Activated naive CD8-positive, alpha-beta T cell (primary cell): ENCODE measurements around the gene ZNF362.
"Not testable (repeated sequence)": the region's sequence is repeated elsewhere in the genome, so short reads cannot be mapped to it uniquely, and the experiment has no call there.

Experiments used
- H3K27ac Mint-ChIP-seq: one replicate; pipeline ENCODE4 v1.8.0; 2021; ENCODE audit warnings: mixed read lengths
- H3K27me3 Mint-ChIP-seq: one replicate; pipeline ENCODE4 v1.8.0; 2021; ENCODE audit warnings: mixed read lengths
- H3K36me3 Mint-ChIP-seq: one replicate; pipeline ENCODE4 v1.8.0; 2021; ENCODE audit warnings: mixed read lengths
- H3K4me1 Mint-ChIP-seq: one replicate; pipeline ENCODE4 v1.8.0; 2021; ENCODE audit warnings: low read depth, mixed read lengths
- H3K4me3 Mint-ChIP-seq: one replicate; pipeline ENCODE4 v1.8.0; 2021; ENCODE audit warnings: mild to moderate bottlenecking, mixed read lengths
- H3K9me3 Mint-ChIP-seq: one replicate; pipeline ENCODE4 v1.8.0; 2021; ENCODE audit warnings: low read depth, mixed read lengths

Gene ZNF362

GRCh38 chr1:33236498-33236897 lies 19.8 kb upstream of the ZNF362 start:
- Mint-ChIP-seq H3K27ac (no peak overlapping the region), H3K9me3 (no peaks in the 10 kb centered on the region), H3K4me1 (peaks cover 6% of the 10 kb centered on the region), H3K27me3 (peaks cover 1% of the 10 kb centered on the region), H3K36me3 (no peaks in the 10 kb centered on the region), H3K4me3 (no peak overlapping the region)

DNA sequence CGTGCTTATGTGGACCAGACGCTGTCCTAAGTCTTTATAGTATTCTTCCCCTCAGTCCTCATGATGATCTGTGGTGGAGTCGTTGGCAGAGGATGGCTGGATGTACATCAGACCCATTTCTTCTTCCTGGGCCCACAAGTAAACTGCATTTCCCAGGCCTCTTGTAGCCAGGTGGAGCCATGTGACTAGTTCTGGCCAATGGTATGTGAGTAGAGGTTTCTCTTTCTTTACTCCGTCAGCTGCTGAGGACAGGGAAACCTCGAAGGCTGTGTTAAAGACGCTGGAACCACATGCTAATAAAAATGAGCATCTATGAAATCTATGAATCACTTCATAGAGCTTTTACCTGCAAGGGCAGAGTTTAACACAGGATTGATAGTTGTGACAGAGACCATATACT lies 18.7 kb upstream of the ZNF362 start:
- Mint-ChIP-seq H3K9me3 (no peaks in the 10 kb centered on the region), H3K4me3 (no peak overlapping the region), H3K27ac (no peak overlapping the region), H3K36me3 (no peaks in the 10 kb centered on the region), H3K4me1 (peaks cover 6% of the 10 kb centered on the region), H3K27me3 (peaks cover 1% of the 10 kb centered on the region)

DNA sequence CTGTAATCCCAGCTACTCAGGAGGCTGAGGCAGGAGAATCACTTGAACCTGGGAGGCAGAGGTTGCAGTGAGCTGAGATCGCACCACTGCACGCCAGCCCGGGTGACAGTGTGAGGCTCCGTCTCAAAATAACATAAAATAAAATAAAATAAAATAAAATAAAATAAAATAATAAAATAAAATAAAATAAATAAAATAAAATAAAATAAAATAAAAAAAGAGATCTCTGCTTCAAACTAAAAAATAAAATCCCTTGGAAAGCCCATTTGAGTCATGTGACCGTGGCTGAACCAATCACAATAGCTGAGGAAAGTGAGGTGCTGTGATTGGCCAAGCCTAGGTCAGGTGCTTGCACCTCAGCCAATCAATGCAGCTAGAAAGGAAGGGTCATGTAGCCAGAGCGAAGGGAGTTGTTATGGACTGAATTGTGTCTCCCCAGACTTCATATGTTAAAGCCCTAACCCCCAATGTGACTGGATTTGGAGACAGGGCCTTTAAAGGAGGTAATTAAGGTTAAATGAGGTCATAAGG lies 18.0 kb upstream of the ZNF362 start:
- not testable (repeated sequence) for H3K27ac Mint-ChIP-seq, H3K4me3 Mint-ChIP-seq, H3K27me3 Mint-ChIP-seq, H3K4me1 Mint-ChIP-seq, H3K9me3 Mint-ChIP-seq, H3K36me3 Mint-ChIP-seq

- H3K9me3 Mint-ChIP-seq, result not testable (repeated sequence)
Measured at GRCh38 chr1:33239410-33239809, 16.9 kb upstream of the ZNF362 start.

GRCh38 chr1:33241866-33242265 lies 14.4 kb upstream of the ZNF362 start:
- H3K4me3 Mint-ChIP-seq, result no peak overlapping the region
- H3K36me3 Mint-ChIP-seq, result no peaks in the 10 kb centered on the region
- H3K4me1 Mint-ChIP-seq, result peaks cover 5% of the 10 kb centered on the region
- H3K27ac Mint-ChIP-seq, result no peak overlapping the region
- peaks cover 3% of the 10 kb centered on the region for H3K27me3 Mint-ChIP-seq
- no peaks in the 10 kb centered on the region for H3K9me3 Mint-ChIP-seq

More at GRCh38 chr1:33239410-33239809, 16.9 kb upstream of the ZNF362 start:
- not testable (repeated sequence) for H3K4me1 Mint-ChIP-seq, H3K36me3 Mint-ChIP-seq, H3K4me3 Mint-ChIP-seq, H3K27me3 Mint-ChIP-seq, H3K27ac Mint-ChIP-seq

- no peaks in the 10 kb centered on the region for H3K36me3 Mint-ChIP-seq
- H3K4me3 Mint-ChIP-seq, result no peak overlapping the region
- H3K27ac Mint-ChIP-seq, result no peak overlapping the region
- H3K9me3 Mint-ChIP-seq, result no peaks in the 10 kb centered on the region
- H3K4me1 Mint-ChIP-seq, result peaks cover 2% of the 10 kb centered on the region
- peaks cover 3% of the 10 kb centered on the region for H3K27me3 Mint-ChIP-seq
Measured at GRCh38 chr1:33242652-33243051, 13.6 kb upstream of the ZNF362 start.

DNA sequence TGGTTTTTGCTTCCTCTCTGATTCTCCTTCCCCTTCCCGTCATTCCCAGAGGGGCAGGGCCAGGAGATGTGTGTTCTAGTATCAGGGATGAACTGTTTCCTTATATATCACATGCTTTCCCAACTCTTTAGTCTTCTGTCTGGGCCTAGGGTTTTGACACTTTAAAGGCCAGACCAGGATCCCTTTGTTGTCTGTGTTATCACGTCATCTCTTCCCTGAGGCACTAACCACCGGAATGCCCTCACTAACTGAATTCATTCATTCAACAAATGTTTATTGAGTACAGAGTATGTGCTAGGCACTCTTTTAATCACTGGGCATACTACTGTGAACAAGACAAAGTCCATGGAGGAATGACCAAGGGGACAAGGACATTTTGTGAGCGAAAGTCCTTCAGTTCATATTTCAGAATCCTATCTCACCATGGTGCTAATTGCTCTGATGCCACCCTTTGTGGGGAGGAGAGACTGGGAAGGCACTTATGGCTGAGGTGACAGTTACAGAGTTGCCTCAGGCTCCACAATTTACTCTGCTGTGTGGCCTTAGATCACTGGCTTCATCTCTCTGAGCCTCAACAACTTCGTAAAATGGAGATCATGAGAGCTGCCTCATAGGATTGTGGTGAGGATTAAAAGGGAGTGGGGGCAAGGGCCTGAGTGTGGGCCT lies 12.0 kb upstream of the ZNF362 start:
- Mint-ChIP-seq H3K4me3 (no peak overlapping the region), H3K4me1 (no peaks in the 10 kb centered on the region), H3K36me3 (no peaks in the 10 kb centered on the region), H3K27ac (no peak overlapping the region), H3K9me3 (no peaks in the 10 kb centered on the region), H3K27me3 (peaks cover 8% of the 10 kb centered on the region)

- Mint-ChIP-seq H3K4me3 (no peak overlapping the region), H3K9me3 (no peaks in the 10 kb centered on the region), H3K27ac (no peak overlapping the region), H3K36me3 (no peaks in the 10 kb centered on the region), H3K27me3 (peaks cover 7% of the 10 kb centered on the region), H3K4me1 (no peaks in the 10 kb centered on the region)
Measured at GRCh38 chr1:33244809-33245186, 11.5 kb upstream of the ZNF362 start.

GRCh38 chr1:33246171-33246570 lies 10.1 kb upstream of the ZNF362 start:
- Mint-ChIP-seq H3K9me3 (no peaks in the 10 kb centered on the region), H3K27me3 (peaks cover 7% of the 10 kb centered on the region), H3K27ac (no peak overlapping the region), H3K36me3 (no peaks in the 10 kb centered on the region), H3K4me1 (no peaks in the 10 kb centered on the region), H3K4me3 (no peak overlapping the region)

GRCh38 chr1:33247545-33247944 lies 8.7 kb upstream of the ZNF362 start:
- no peaks in the 10 kb centered on the region for H3K36me3 Mint-ChIP-seq
- H3K4me1 Mint-ChIP-seq, result no peaks in the 10 kb centered on the region
- H3K4me3 Mint-ChIP-seq, result no peak overlapping the region

DNA sequence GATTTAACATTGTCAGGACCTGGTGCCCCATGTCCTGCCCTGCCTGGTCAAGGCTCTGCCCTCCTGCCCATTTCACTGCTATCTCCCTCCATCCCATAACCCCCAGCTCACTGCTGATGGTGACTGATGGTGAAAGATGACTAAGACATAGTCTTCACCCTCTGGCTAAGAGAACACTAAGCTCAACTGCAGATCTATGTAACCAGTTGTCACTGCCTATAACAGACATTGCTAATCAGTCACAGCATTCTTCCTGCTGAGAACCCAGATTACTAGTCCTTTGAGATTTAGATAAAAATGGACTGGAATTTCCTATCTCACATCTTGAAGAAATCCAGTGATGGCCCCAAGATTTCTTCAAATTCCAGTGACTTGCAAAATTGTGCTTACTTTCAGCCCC lies 8.0 kb upstream of the ZNF362 start:
- Mint-ChIP-seq H3K9me3 (no peaks in the 10 kb centered on the region), H3K27ac (no peak overlapping the region)

More at GRCh38 chr1:33247545-33247944, 8.7 kb upstream of the ZNF362 start:
- H3K9me3 Mint-ChIP-seq, result no peaks in the 10 kb centered on the region
- peaks cover 7% of the 10 kb centered on the region for H3K27me3 Mint-ChIP-seq
- no peak overlapping the region for H3K27ac Mint-ChIP-seq

GRCh38 chr1:33249422-33249821 lies 6.9 kb upstream of the ZNF362 start:
- H3K4me1 Mint-ChIP-seq, result no peaks in the 10 kb centered on the region
- no peak overlapping the region for H3K27ac Mint-ChIP-seq
- no peaks in the 10 kb centered on the region for H3K9me3 Mint-ChIP-seq
- H3K36me3 Mint-ChIP-seq, result no peaks in the 10 kb centered on the region
- peaks cover 7% of the 10 kb centered on the region for H3K27me3 Mint-ChIP-seq
- no peak overlapping the region for H3K4me3 Mint-ChIP-seq

More for the DNA sequence above, 8.0 kb upstream of the ZNF362 start:
- Mint-ChIP-seq H3K36me3 (no peaks in the 10 kb centered on the region), H3K4me1 (no peaks in the 10 kb centered on the region), H3K4me3 (no peak overlapping the region), H3K27me3 (peaks cover 7% of the 10 kb centered on the region)

GRCh38 chr1:33250217-33250616 lies 6.1 kb upstream of the ZNF362 start:
- Mint-ChIP-seq H3K36me3 (no peaks in the 10 kb centered on the region), H3K4me1 (no peaks in the 10 kb centered on the region), H3K27ac (no peak overlapping the region), H3K27me3 (peaks cover 7% of the 10 kb centered on the region), H3K4me3 (no peak overlapping the region), H3K9me3 (no peaks in the 10 kb centered on the region)

GRCh38 chr1:33250724-33251123 lies 5.6 kb upstream of the ZNF362 start:
- Mint-ChIP-seq H3K36me3 (no peaks in the 10 kb centered on the region), H3K9me3 (no peaks in the 10 kb centered on the region), H3K4me1 (no peaks in the 10 kb centered on the region), H3K27ac (no peak overlapping the region), H3K27me3 (peaks cover 7% of the 10 kb centered on the region), H3K4me3 (no peak overlapping the region)

DNA sequence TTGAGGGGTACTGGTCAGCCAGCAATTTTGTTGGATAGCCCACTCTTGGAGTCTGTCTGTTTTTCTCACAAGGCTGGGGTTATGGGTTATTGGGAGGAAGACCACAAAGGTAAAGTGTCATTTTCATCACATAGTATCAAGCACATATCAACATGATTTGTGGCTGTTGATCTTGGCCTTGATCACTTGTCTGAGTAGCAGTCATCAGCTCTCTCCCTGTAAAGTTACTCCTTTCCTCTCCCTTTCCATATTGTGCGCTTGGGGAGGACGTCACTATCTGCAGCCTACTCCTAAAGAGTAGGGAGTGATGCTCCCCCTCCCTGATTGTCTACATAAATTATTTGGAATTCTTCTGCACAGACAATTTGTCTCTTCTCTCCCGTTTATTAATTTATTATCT lies 1.8 kb upstream of the ZNF362 start:
- Mint-ChIP-seq H3K36me3 (no peaks in the 10 kb centered on the region), H3K27ac (no peak overlapping the region), H3K9me3 (no peaks in the 10 kb centered on the region), H3K27me3 (no peaks in the 10 kb centered on the region), H3K4me3 (peak overlapping the region; percentile 63), H3K4me1 (peaks cover 21% of the 10 kb centered on the region)
